Stimulated activated CD8-positive, alpha-beta memory T cell treated with anti-CD3 and anti-CD28 coated beads, Interleukin-7, amount 100 ng/mL, for 1 hour (primary cell): ENCODE data around the gene ZBTB20.

ENCODE experiments used
- DNase-seq, 2 donors: peaks; one replicate each; pipeline ENCODE4 v3.0.0-alpha.2; 2020; ENCODE audit warnings: low read depth in 2 of 2

ZBTB20 gene

DNA sequence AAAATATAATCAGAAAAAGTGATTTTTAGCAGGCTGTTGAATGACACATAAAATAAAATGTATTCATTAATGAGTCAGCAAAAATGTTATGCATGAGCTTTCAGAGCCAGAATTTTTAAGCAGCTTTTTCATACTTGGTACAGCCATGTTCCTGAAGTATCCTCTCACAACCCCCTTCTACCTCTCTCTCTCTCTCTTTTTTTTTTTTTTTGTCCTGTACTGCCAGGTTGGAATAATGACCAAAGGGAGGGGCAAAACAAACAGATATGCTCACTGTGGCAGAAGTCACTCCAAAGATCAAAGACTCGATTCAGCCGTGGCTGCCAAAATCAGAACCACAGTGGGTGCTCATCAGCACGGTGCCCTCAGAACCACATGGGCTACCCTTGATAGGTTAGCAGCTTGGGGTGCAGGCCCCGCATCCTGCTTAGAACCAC, 383.0 kb downstream of the ZBTB20 start:
- no peak for DNase-seq

DNA sequence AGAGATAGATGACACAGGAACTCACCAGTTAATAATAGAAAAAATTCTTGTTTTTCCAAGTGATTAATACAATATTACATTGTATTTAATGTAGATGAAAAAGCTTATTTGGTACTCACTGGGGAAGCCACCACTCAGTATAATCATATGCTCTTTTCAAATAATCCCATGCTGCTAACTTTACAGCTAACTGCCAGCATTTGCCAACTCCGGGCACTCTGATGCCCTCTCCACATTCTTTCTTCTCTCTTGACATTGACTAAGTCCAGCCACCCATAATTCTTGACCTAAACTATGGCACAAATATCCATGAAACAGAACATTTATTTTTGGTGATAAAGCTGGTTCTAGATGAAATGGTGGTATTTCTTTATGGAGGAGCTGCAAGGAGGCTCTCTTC, 384.9 kb downstream of the ZBTB20 start:
- no peak for DNase-seq

DNA sequence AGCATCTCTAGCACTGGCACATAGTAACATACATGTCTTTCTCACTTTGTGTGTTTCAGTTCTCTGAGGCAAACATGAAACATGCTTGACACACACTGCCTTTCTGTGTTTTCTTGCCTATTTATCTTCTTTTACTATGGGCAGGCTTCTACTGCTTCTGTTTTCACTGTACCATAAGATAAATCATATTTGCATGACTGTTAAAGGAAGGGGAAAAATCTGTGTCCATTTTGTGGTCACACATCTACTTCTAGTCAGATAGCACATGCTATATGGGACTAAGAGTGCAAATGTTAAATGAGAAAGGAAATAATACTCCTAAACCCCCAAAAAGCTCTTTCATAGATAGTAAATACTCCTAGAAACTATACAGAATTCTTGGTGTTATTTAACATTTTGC, 386.4 kb downstream of the ZBTB20 start:
- no peak for DNase-seq

DNA sequence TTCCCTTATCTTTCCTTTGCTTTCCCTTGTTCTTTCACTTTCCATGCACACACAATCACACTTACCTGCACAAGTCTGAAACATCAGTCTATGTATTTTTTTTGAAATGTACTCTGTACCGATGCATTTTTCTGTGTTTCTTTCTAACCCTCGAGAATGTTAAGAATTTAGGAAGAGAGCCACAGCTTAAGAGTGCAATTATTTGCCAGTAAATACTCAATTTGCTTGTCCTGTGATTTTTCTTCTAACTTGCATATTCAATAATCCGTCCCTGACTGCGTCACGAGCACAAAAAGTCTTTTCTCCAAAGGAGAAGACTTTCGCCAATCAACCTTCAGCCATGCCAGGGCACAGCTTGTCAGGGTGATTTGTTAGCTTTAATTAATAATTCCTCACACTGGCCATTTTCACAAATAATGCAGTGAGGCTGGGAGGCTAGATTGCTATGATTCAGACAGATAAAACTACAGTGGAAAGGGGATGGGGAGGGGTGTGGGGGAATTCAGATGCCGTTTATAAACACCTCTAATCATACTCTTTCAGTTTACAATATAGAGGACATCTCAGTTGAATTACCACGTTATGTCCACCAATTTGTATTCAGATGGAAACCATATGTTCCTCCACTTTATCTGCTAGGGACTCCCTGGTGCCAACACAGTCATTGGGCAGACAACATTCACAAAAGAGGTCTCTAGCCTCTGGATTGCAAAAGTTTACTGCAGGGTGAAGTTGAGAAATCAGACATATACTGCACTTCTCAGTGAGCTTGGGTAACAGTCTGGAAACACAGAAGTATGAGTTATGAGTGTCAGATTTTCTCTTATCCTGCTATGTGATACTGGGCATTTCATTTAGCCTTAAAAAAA, 388.0 kb downstream of the ZBTB20 start:
- no peak for DNase-seq

DNA sequence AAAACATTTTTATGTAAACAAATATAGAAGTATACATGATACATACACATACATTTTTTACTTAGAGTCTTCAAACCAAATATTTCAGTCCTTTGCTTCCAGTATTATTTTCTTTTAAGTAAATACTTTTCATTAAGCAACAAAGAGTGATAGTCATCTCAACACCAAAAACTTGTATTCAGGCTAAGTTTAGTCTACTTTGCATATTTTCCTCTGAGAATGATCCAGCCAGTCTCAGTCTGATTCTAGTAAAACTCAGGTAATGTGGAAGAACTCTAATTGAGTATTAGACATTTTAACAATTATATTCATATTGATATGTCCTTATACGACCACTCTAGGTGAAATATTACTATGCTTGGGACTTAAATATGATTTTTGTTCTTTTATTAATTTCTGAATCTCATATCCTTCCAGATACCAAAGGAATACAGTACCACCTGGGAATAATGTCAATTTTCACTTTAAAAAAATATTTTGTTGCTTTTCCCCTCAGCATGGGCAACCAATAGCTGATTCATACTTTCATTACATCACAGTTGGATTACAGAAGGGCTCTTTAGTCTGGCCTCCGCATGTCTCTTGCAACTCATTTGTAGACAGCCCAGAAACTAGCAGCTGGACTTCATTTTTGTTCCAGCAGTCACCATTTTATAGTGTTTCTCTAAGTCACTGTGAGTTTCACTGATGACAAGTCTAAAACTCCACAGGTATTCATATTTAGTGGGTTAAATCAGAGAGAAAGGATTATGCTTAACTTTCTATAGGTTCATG, 390.4 kb downstream of the ZBTB20 start:
- DNase-seq = no peak

DNA sequence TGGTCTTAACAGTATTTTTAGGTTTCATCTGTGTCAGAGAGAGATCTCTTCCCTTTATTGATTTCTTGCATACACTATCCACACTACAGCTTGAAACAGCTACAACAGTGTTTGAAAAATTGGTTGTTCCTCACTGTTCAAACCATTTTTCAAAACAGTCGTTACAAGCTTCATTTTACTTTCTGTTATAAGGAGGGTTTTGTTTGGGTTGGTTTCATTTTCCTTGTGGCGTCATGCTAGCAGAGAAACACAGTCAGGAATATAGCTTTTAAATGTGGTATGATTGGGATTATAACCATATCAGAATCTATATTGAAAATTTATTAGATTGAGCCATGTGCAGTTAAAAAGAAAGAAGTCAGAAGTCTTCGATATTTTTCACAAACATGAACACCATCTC, 400.6 kb downstream of the ZBTB20 start:
- DNase-seq = no peak

DNA sequence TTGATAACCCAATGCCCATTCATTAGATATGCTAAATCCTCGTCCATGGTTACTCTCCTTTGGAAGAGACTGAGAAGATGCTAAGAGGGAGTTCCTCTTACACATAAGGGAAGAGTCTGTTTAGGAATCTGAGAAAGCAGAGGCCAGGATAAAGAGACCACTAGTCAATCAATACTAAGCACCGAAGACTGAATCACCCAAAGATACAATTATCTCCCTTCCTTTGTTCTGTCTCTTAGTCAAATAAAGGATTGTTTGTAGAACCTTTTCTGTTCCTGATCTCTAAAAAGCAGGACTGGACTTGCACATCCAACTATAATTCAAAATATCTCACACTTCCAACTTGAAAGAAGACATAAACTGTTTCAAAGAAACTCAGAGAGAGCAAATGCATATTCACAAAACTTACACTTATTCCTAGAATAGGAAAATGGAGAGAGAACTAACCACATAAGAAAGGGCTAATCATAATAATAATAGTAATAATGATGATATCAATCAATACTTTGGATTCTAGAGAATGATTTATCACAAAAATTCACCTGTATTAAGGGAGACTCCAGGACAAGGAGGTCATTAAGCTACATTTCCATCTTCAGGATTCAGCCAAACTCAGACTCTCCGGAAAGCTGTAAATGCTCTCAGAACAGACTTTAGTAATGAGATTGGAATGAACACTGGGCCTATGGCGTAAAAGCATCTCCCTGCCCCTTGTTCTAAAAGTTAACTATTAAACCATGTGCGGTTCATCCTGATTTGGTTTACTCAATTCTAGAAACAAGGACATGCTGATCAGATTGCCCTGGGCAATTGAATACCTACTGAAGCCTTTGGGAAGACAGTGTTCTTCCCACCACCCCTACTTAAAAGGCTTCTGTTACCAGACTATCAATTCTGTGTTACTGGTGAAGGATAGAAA, 401.5 kb downstream of the ZBTB20 start:
- DNase-seq = no peak

DNA sequence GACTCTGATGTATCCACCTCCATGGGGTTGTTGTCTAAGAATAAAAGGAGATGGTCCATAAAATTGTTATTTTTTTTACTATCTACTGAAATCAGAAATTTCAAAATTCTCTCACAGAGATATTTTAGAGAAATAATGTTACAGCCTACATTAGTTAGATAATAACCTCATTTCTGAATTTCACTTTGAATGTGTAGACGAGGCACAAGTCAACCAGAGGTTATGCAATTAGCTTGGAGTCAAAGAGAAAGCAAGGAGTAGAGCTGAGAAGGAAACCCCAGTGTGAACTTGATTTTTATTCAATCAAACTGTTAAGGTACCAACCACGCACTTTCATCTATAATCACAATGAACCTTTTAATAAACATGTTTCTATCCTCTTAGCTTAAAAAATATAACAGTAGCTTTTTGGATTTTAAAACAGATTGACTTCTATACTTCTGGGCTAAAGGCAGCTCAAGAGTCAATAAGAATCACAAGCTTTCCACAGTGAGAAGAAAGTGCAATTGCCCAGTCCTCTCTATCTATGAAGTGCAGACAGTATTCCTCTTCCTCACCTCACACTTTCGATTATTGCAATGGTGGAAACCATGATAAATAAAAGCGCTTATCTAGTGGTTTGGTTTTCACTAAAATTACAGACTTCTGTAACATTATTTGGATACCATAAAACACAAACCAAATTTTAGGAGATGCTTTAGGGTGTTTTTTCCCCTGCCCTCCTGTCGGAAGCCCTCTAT, 403.2 kb downstream of the ZBTB20 start:
- DNase-seq = no peak

DNA sequence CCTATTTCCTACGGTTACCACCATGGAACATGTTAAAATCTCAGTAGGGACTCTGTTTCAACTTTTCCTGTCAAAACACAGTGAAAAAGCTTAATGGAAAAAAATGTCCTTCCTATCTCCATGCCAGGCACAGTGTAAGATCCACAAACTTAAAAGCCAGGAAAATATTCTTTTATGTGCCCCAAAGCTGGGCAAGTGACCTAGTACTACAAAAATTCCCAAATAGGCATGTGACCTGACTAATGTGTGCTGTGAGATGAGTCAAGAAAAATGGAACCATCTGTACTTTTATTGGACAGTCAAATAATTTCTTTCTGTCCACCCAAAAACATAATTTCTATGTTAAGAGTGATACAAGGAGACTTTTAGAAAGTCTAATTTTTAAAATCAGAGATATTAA, 406.0 kb downstream of the ZBTB20 start:
- DNase-seq = no peak

DNA sequence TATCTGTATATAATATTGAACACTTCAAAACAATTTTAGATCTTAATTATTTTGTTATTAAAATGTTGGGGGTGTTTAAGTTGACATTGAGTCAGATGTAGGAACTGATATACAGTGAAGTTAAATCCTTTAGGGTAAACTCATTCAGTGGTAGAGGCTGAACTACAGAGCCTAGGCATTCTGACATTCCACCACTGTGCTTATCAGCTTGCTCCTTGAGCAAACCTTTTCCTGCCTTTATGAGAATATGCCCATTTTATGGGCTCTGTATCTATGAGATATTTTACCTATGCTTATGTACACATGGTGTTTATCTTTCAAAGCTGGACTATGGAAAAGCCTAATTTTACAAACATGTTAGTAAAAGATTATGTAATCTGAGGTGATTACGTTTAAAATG, 407.5 kb downstream of the ZBTB20 start:
- DNase-seq = no peak

DNA sequence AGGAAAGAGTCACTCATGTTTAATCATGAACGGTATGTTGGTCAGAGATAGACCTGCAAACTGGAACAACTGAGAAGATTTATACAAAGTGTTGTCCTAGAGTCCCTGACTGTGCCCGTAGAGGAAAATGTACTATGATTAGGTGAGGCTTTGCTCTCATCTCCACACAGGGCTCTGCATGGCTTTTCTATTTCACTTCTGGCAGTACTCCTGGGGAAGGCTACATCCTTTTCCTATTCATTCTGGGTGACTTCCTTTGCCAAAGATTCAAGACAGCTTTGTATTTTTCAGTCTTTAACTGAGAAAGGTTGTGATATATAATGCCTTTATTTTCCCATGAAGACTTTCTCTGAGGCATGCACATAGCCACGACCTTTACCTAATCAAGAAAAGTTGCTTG, 414.7 kb downstream of the ZBTB20 start:
- DNase-seq = no peak

DNA sequence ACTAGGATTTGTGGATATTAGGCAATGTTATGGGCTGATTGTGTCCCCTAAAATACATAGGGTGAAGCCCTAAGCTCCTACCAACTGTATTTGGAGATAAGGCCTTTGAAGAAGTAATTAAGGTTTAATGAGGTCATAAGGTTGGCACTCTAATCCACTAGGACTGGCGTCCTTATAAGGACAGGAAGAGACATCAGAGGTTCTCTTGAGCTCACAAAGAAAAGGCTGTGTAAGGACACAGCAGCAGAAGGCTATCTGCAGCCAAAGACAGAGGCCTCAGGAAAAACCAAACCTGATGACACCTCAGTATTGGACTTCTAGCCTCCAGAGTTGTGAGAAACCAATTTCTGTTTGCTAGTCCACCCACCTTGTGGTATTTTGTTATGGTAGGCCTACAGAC, 416.7 kb downstream of the ZBTB20 start:
- no peak for DNase-seq

DNA sequence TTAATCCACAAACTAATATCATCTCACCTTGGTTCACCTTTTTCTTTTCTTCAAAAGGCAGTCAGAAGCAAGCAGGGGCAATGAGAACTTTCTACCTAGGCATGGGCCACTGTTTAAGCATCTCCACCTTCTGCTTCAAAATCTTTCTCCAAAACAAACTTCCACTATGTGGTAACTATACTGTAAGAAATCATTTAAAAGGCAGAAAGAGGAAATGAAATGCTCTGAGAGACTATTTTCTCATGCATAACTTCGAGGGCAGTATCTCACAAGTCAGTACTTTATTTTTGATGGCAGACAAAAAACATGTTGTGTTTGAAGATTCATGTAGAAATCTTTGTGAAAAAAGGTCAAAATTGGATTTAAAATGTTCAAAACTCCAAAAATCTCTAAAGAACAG, 419.7 kb downstream of the ZBTB20 start:
- no peak for DNase-seq

DNA sequence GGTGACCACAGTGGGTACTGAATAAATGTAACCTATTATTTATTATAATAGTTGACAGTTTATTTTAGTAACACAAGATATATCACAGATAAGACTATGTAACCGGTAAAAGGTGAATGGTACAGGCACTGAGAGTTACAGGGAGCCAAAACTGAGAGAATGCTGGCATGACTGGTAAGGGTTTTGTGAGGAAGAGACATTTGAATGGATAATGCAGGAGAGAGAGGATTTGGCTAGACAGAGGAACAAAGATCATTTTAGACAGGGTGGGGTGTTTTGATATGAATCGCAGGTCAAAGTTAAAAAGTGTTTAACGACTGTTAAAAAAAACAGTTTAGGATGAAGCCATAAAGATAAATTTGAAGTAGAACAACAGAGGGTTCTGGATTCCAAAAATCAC, 421.1 kb downstream of the ZBTB20 start:
- no peak for DNase-seq

DNA sequence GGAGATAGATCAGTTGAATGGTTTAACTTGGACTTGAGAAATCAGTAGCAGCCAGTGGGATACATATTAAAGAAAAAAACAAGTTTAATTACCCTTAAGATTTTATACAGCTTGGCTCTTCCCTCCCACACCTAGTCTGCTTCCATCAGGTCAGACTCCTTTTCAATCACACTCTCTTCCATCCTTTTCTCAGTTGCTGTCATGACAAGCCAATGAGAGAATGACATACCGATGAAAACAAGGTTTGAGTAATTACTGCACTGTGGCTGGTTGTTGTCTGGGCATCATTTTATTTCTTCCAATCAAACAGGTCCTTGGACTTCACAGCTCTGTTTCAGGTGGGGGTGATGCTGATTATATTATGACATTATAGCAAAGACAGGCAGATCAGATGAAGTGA, 424.6 kb downstream of the ZBTB20 start:
- DNase-seq = no peak

DNA sequence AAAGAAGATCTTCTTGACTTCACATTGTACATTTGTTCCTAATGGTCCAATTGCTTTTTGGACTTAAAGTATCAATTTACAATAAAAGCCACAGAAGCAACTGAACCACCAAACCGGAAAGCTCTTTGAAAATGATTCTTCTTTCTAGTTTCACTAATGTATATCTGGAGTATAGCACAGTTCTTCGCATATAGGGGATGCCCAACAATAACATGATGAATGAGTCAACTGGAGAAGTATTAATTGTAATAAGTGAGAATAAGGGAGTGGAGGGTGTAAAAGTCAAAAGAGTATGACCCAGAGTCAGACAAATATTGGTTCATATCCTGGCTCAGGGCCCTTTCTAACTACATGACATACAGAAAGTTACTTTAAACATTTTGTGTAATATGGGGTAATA, 425.2 kb downstream of the ZBTB20 start:
- DNase-seq = no peak

DNA sequence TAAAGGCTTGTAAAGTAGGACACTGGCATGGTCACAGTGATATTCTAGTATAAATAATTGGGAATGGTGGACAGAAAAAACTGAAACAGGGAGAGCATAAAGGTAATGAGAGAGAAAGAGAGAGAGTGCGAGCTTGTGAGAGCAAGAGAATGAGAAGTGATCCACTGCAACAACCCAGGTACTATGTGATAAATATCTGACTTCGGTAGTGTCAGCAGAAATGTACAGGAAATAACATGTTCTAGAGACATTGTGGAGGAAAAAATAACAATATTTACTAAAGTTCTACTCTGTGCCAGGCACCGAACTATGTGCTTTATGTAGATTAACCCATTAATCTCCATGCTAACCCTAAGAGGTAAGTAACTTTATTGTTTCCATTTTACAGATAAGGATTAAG, 425.9 kb downstream of the ZBTB20 start:
- no peak for DNase-seq

DNA sequence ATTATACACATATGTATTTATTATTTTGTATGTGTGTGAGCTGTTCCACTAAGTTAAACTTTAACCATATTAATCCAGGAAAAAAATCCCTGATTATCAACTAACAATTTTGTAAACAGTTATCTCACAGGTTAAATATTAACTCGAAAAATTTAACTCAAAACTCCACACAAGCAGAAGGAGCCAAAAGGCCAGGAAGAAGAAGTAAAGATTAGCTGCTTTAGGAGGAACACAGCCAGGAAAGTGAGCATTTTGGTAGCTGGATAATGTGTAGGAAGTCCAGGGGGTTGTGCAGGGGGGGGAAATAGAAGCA, 428.2 kb downstream of the ZBTB20 start:
- no peak for DNase-seq

DNA sequence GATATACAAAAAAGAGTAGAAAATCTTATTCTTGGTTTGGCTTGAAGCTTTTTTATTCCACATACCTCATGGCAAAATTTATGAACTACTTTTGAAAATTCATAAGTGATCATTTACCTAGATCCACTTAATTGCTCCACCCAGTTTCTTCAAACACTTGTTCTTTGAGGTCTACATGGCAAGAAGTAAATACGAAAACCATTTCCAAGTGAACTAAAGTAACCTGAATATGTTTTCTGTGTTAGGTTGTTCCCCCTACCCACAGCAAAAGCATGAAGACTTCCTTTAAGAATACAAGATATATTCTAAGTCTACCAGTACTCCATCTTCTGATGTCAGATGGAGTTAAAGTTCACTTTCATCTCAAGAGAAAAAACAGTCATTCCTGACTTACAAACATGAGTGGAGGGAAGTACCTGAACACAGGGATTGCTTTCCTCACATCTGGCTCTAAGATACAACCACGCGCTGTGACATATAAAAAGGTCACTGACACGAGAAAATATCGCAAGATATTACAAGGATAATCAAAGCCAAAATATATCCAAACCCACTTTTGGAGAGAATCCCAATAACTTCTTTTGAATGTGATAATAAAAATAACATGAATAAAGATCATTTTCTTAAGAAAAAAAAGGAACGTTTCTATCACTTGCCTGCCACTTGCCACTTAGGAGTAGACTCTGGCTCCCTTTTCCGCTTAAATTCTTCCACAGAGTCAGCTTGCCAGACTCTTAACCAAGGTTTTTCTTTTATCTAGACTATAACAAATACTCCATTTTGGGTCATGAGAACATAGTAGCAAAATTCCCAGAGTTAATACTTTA, 428.8 kb downstream of the ZBTB20 start:
- no peak for DNase-seq

DNA sequence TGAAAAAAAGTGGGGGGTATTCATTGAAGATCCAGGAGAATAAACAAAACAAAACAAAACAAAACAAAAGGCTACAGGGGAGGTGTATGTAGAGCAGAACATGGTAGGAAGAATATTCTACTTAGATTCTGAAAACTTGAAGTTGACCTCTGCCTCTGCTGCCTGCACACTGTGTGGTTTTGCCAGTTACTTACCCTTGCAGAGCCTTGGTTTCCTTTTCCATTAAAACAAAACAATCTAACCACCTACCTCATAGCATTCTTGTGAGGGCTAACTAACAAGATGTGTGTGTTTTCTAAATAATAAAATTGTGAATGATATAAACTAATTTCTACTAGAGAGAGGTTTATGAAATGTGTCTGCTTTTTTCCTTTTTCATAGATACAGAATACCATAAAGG, 430.2 kb downstream of the ZBTB20 start:
- no peak for DNase-seq

DNA sequence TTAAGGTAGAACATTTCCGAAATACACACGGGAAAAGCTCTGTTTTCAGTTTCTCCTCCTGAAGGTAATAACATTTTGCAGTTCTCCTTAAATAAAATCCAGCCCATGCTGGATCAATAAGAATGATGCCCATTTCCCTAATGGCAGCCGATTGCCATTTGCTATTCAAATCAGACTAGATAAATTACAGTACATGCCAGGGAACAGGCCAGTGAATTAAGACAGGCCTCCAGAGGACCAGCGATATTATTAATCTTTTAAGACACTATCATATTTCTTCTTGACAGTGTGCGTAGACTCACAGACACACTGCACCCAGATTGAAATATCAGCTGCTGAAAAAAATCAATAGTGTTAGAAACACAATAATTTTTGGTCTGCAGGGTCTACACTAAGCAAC, 431.0 kb downstream of the ZBTB20 start:
- DNase-seq = no peak
